Measurements from ENCODE around the gene SYCP2L.
"Not testable (repeated sequence)": the region's sequence is repeated elsewhere in the genome, so short reads cannot be mapped to it uniquely, and the experiment has no call there.

Gene SYCP2L

DNA sequence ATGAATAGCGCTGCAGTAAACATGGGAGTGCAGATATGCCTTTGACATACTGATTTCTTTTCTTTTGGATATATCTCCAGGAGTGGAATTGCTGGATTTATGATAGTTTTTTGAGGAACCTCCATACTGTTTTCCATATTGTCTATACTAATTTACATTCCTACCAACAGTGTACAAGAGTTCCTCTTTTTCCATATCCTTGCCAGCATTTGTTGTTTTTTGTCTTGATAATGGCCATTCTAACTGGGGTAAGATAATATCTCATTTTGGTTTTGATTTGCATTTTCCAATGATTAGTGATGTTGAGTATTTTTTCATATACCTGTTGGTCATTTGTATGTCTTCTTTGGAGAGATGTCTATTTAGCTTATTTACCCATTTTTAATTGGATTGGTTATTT lies 3.3 kb downstream of the SYCP2L start:
- no peaks in the 10 kb centered on the region for H3K9me3 ChIP-seq (ENCODE audit: control insufficient read depth, insufficient read depth, low read length)
- no peak overlapping the region for H3K9ac ChIP-seq (ENCODE audit: low read depth, low read length)
- peaks cover 6% of the 10 kb centered on the region; the same call in 1 of the 2 replicates for H3K4me1 ChIP-seq (ENCODE audit: insufficient read depth, low read length)
- no peaks in the 10 kb centered on the region; the same call in 1 of the 2 replicates for H3K36me3 ChIP-seq (ENCODE audit: insufficient read depth, low read length)

DNA sequence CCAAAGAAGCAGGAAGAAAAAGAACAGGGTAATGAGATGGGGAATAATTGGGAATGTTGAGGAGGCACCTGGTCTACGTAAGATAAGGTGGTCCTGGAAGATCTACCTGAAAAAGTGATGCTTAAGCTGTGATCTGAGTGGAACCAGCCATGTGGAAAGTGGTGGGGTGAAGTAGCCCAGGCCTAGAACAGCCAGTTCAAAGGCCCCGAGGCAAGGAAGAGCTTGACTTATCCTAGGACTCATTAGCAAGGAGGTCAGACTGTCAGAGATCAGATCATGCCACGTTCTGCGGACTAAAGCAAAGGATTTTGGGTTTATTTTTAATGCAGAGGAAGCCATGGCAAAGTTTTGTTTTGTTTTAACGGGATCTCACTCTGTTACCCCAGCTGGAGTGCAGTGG lies 5.1 kb downstream of the SYCP2L start:
- Histone ChIP-seq H3K9ac (ENCODE audit: low read depth, low read length) (no peak overlapping the region), H3K9me3 (ENCODE audit: control insufficient read depth, insufficient read depth, low read length) (no peaks in the 10 kb centered on the region), H3K4me1 (ENCODE audit: insufficient read depth, low read length) (no peaks in the 10 kb centered on the region), H3K36me3 (ENCODE audit: insufficient read depth, low read length) (no peaks in the 10 kb centered on the region; the same call in 1 of the 2 replicates)

GRCh38 chr6:10894958-10895357 lies 8.1 kb downstream of the SYCP2L start:
- peaks cover 4% of the 10 kb centered on the region; the same call in 1 of the 2 replicates for H3K4me1 ChIP-seq (ENCODE audit: insufficient read depth, low read length)
- H3K9me3 ChIP-seq (ENCODE audit: control insufficient read depth, insufficient read depth, low read length): no peaks in the 10 kb centered on the region
- H3K36me3 ChIP-seq (ENCODE audit: insufficient read depth, low read length): no peaks in the 10 kb centered on the region; the same call in 1 of the 2 replicates
- no peak overlapping the region for H3K9ac ChIP-seq (ENCODE audit: low read depth, low read length)

DNA sequence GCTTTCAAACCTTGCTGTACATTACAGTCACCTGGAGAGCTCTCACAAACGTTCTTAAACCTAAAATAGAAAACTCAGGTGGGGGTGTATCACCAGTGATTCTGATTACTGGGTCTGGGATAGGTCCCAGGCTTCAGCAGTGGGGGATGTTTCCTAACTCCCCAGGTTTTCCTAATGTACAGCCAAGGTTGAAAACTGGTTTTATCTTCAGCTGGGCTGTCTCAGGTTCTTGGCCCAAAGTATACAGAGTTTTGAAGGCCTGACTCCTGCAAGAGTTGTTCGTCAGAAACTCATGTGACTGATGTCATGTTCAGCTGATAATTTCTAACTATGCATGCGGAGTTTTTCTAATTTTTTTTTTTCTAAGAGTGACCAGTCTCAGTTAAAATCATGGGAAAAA lies 9.8 kb downstream of the SYCP2L start:
- Histone ChIP-seq H3K4me1 (ENCODE audit: insufficient read depth, low read length) (peaks cover 4% of the 10 kb centered on the region; the same call in 1 of the 2 replicates), H3K9me3 (ENCODE audit: control insufficient read depth, insufficient read depth, low read length) (no peaks in the 10 kb centered on the region), H3K36me3 (ENCODE audit: insufficient read depth, low read length) (no peaks in the 10 kb centered on the region; the same call in 1 of the 2 replicates), H3K9ac (ENCODE audit: low read depth, low read length) (no peak overlapping the region)

- H3K9ac ChIP-seq (ENCODE audit: low read depth, low read length): no peak overlapping the region
- no peaks in the 10 kb centered on the region for H3K9me3 ChIP-seq (ENCODE audit: control insufficient read depth, insufficient read depth, low read length)
- no peaks in the 10 kb centered on the region for H3K36me3 ChIP-seq (ENCODE audit: insufficient read depth, low read length)
- peaks cover 4% of the 10 kb centered on the region; the same call in 1 of the 2 replicates for H3K4me1 ChIP-seq (ENCODE audit: insufficient read depth, low read length)
Measured at GRCh38 chr6:10901770-10902169, 14.9 kb downstream of the SYCP2L start.

DNA sequence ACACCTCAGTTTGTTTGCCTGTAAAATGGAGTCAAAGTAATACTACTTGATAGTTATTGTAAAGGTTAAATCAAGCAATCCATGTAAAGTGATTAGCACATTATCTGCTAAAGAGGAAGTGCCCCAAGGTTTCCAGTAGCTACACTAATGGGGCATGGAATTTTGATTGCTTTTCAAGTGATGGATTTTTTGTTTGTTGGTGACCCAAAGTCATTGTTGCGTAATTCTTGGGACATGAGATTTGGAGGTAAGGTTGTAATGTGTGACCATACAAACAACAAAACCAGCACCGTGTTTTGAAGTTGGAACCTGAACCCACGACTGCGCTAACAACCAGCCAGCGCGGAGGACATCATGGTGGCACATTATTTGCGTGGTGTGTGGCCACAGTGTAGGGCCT lies 17.2 kb downstream of the SYCP2L start:
- no peaks in the 10 kb centered on the region for H3K4me1 ChIP-seq (ENCODE audit: insufficient read depth, low read length)
- no peaks in the 10 kb centered on the region for H3K9me3 ChIP-seq (ENCODE audit: control insufficient read depth, insufficient read depth, low read length)
- no peak overlapping the region for H3K9ac ChIP-seq (ENCODE audit: low read depth, low read length)
- H3K36me3 ChIP-seq (ENCODE audit: insufficient read depth, low read length): no peaks in the 10 kb centered on the region

GRCh38 chr6:10908228-10908627 lies 21.4 kb downstream of the SYCP2L start:
- Histone ChIP-seq H3K9me3 (ENCODE audit: control insufficient read depth, insufficient read depth, low read length) (no peaks in the 10 kb centered on the region), H3K9ac (ENCODE audit: low read depth, low read length) (no peak overlapping the region), H3K4me1 (ENCODE audit: insufficient read depth, low read length) (no peaks in the 10 kb centered on the region), H3K36me3 (ENCODE audit: insufficient read depth, low read length) (no peaks in the 10 kb centered on the region; the same call in 1 of the 2 replicates)

DNA sequence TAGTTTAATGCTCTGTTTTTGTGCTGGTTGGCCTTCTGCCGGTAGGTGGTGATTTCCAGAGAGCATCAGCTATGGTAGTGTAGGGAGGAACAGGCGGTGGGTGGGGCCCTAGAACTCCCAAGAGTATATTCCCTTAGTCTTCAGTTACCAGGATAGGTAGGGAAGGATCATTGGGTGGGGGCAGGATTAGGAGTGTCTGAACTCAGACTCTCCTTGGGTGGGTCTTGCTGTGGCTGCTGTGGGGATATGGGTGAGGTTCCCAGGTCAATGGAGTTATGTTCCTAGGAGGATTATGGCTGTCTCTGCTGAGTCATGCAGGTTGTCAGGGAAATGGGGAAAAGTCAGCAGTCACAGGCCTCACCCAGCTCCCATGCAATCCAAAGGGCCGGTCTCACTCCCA lies 32.7 kb downstream of the SYCP2L start:
- H3K9ac ChIP-seq (ENCODE audit: low read depth, low read length); H3K36me3 ChIP-seq (ENCODE audit: insufficient read depth, low read length); H3K4me1 ChIP-seq (ENCODE audit: insufficient read depth, low read length); H3K9me3 ChIP-seq (ENCODE audit: control insufficient read depth, insufficient read depth, low read length): not testable (repeated sequence)

DNA sequence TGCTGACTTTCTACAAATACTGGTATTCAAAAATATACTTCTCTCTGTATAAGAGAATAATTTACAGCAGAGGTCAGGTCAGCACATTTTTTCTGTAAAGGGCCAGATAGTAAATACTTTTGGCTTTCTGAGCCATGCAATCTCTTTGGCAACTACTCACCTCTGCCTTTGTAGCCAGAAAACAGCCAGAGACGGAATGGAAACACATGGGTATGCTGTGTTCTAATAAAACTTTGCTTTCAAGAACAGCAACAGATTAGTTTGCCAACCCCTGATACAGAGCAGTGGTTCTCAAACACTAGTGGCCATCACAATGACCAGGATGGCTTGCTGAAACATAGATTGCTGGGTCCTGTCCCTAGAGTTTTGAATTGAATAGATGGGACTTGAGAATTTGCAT lies 46.3 kb downstream of the SYCP2L start:
- Histone ChIP-seq H3K4me1 (ENCODE audit: insufficient read depth, low read length) (no peaks in the 10 kb centered on the region), H3K9me3 (ENCODE audit: control insufficient read depth, insufficient read depth, low read length) (no peaks in the 10 kb centered on the region), H3K36me3 (ENCODE audit: insufficient read depth, low read length) (peaks cover 3% of the 10 kb centered on the region; the same call in 1 of the 2 replicates), H3K9ac (ENCODE audit: low read depth, low read length) (no peak overlapping the region)

- Histone ChIP-seq H3K4me1 (ENCODE audit: insufficient read depth, low read length) (no peaks in the 10 kb centered on the region), H3K36me3 (ENCODE audit: insufficient read depth, low read length) (no peaks in the 10 kb centered on the region; the same call in 1 of the 2 replicates), H3K9ac (ENCODE audit: low read depth, low read length) (no peak overlapping the region), H3K9me3 (ENCODE audit: control insufficient read depth, insufficient read depth, low read length) (no peaks in the 10 kb centered on the region)
Measured at GRCh38 chr6:10939840-10940239, 53.0 kb downstream of the SYCP2L start.

GRCh38 chr6:10945845-10946244 lies 59.0 kb downstream of the SYCP2L start:
- H3K9ac ChIP-seq (ENCODE audit: low read depth, low read length): no peak overlapping the region
- H3K36me3 ChIP-seq (ENCODE audit: insufficient read depth, low read length): no peaks in the 10 kb centered on the region; the same call in 1 of the 2 replicates
- no peaks in the 10 kb centered on the region; the same call in 1 of the 2 replicates for H3K9me3 ChIP-seq (ENCODE audit: control insufficient read depth, insufficient read depth, low read length)
- H3K4me1 ChIP-seq (ENCODE audit: insufficient read depth, low read length): no peaks in the 10 kb centered on the region

- H3K4me1 ChIP-seq (ENCODE audit: insufficient read depth, low read length): peaks cover 5% of the 10 kb centered on the region; the same call in 1 of the 2 replicates
- H3K9ac ChIP-seq (ENCODE audit: low read depth, low read length): no peak overlapping the region
- no peaks in the 10 kb centered on the region; the same call in 1 of the 2 replicates for H3K36me3 ChIP-seq (ENCODE audit: insufficient read depth, low read length)
- H3K9me3 ChIP-seq (ENCODE audit: control insufficient read depth, insufficient read depth, low read length): no peaks in the 10 kb centered on the region; the same call in 1 of the 2 replicates
Measured at GRCh38 chr6:10947966-10948365, 61.1 kb downstream of the SYCP2L start.

DNA sequence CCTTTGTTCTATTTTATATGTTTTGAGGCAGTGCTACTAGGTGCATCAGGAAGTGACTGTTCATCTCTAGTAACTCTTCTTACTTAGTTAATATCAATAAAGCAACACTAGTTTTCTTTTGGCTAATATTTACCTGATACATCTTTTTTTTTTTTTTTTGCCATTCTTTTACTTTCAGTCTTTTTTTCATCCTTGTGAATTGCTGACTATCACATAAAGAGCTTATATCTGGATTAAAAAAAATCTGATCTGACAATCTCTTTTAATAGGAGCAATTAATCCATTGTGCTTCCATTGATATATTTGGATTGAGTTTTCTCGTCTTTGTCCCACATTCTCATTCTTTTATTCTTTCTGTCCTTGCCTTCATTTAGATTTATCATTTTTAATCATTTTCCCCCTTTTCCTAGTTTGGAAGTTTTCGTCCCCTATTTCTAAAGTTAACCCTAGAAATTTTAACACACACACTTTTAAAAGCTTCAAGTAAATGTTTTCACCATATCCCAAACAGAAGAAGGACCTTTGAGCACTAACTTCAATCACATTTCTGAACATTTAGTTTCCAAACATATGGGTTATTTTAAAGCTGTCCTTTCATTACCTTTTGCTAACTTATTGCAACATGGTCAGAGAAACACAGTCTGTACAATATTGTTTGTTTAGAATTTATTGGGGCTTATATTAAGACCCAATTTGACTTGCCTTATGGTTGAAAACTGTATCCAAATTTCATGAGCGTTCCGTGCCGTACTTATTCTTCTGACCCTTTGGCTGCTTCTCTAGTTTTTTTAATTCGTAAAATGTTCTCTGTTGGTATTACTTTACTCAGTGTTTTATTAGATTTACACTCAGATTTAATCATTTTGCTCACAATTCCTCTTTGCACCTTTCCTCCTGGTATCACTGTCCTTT lies 63.0 kb downstream of the SYCP2L start:
- H3K4me1 ChIP-seq (ENCODE audit: insufficient read depth, low read length): peaks cover 7% of the 10 kb centered on the region; the same call in 1 of the 2 replicates
- H3K36me3 ChIP-seq (ENCODE audit: insufficient read depth, low read length): no peaks in the 10 kb centered on the region; the same call in 1 of the 2 replicates
- H3K9me3 ChIP-seq (ENCODE audit: control insufficient read depth, insufficient read depth, low read length): no peaks in the 10 kb centered on the region; the same call in 1 of the 2 replicates
- H3K9ac ChIP-seq (ENCODE audit: low read depth, low read length): no peak overlapping the region

DNA sequence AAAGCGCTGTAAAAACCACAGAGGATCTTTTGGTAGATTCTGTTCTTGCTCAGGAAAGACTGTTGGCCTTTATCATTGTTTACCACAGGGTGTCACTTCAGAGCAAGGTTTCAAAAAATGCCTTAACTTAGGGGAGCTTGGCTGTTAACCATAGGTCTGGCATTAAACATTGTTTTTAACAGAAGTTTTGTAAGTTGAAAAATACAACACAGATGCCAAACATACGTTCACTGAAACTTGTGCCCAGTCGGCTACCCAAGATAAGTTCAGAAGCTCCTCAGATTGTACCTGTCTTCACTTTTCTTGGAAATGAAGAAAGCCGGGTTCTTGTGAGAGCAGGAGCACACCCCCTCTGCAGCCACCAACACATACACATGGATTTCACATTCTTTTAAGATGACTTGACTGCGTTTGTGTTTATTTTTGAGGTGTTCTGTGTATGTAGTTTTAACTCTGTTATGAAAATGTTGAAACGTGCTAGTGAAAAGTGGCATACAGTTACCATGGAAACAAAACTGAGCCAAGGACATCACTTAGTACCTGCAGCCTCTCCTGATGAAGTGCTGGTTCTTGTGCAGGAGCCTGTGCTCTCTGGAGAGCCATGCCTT lies 64.9 kb downstream of the SYCP2L start:
- no peak overlapping the region for H3K9ac ChIP-seq (ENCODE audit: low read depth, low read length)
- H3K4me1 ChIP-seq (ENCODE audit: insufficient read depth, low read length): peaks cover 10% of the 10 kb centered on the region; the same call in 1 of the 2 replicates
- no peaks in the 10 kb centered on the region; the same call in 1 of the 2 replicates for H3K9me3 ChIP-seq (ENCODE audit: control insufficient read depth, insufficient read depth, low read length)
- no peaks in the 10 kb centered on the region; the same call in 1 of the 2 replicates for H3K36me3 ChIP-seq (ENCODE audit: insufficient read depth, low read length)

All from ES-I3 (cell line).